Uterus (tissue), 2 donors: ENCODE measurements around the gene KLRF2.

Source experiments
- CTCF ChIP-seq, 4 experiments: fragments of 200-600 bp in 2 of 4; fragments of 450-650 bp in 2 of 4; sonication (generic) in 2 of 4; IDR thresholded peaks; one replicate each; pipeline ENCODE4 v1.5.1; 2016 to 2019; ENCODE audit warnings: antibody characterized with exemption in 4 of 4, mild to moderate bottlenecking in 2 of 4, moderate library complexity in 1 of 4
- POLR2A ChIP-seq, 2 donors: fragments of 450-650 bp; IDR thresholded peaks; one replicate each; pipeline ENCODE4 v1.6.1; 2016; ENCODE audit warnings: antibody characterized with exemption in 2 of 2, mild to moderate bottlenecking in 1 of 2, moderate library complexity in 1 of 2

- TF ChIP-seq CTCF (IDR thresholded peaks at IDR 0.05), result no peak
- no peak for TF ChIP-seq POLR2A (IDR thresholded peaks at IDR 0.05)
These were observed 7.5 kb downstream of the KLRF2 start for GRCh38 chr12:9888665-9889273.
